Fibroblast of pulmonary artery (primary cell): ENCODE measurements around the gene CUL9.

Experiments used
- DNase-seq: peaks from one replicate; pipeline ENCODE4 v3.0.0-alpha.2; 2010; ENCODE audit warnings: low read depth
- H3K4me3 ChIP-seq: replicated peaks from 2 replicates; pipeline ENCODE4 v1.5.1; 2011; ENCODE audit warnings: low read depth, mild to moderate bottlenecking, control low read depth, low read length, moderate library complexity
- TF ChIP-seq, protein P1 (sequence below): IDR thresholded peaks from 2 replicates; pipeline ENCODE4 v1.5.1; 2011; ENCODE audit warnings: mild to moderate bottlenecking, control low read depth, low read length, inconsistent platforms; ENCODE audit errors: missing control alignments

CUL9 gene

DNA sequence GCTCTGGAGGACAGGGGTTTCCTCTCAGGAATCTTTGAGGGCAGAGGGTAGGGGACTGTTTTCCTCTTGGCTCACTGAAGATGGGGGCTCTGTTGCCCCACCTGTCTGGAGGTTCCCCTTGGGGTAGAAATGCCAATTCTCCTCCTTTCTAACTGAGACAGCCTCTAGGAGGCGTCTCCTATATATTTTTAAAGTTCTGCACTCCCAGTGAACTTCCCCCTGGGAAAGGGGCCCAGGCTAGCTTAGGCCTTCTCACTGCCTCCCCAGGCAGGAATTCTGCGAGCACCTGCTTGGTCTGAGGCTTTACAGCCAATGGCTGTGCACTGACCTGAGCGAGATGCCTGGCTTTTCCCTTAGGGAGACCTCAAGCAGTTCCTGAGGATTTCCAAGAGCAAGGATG is 35.7 kb upstream of the CUL9 start:
- TF ChIP-seq, protein P1, sequence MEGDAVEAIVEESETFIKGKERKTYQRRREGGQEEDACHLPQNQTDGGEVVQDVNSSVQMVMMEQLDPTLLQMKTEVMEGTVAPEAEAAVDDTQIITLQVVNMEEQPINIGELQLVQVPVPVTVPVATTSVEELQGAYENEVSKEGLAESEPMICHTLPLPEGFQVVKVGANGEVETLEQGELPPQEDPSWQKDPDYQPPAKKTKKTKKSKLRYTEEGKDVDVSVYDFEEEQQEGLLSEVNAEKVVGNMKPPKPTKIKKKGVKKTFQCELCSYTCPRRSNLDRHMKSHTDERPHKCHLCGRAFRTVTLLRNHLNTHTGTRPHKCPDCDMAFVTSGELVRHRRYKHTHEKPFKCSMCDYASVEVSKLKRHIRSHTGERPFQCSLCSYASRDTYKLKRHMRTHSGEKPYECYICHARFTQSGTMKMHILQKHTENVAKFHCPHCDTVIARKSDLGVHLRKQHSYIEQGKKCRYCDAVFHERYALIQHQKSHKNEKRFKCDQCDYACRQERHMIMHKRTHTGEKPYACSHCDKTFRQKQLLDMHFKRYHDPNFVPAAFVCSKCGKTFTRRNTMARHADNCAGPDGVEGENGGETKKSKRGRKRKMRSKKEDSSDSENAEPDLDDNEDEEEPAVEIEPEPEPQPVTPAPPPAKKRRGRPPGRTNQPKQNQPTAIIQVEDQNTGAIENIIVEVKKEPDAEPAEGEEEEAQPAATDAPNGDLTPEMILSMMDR = no peak
- DNase-seq = no peak

DNA sequence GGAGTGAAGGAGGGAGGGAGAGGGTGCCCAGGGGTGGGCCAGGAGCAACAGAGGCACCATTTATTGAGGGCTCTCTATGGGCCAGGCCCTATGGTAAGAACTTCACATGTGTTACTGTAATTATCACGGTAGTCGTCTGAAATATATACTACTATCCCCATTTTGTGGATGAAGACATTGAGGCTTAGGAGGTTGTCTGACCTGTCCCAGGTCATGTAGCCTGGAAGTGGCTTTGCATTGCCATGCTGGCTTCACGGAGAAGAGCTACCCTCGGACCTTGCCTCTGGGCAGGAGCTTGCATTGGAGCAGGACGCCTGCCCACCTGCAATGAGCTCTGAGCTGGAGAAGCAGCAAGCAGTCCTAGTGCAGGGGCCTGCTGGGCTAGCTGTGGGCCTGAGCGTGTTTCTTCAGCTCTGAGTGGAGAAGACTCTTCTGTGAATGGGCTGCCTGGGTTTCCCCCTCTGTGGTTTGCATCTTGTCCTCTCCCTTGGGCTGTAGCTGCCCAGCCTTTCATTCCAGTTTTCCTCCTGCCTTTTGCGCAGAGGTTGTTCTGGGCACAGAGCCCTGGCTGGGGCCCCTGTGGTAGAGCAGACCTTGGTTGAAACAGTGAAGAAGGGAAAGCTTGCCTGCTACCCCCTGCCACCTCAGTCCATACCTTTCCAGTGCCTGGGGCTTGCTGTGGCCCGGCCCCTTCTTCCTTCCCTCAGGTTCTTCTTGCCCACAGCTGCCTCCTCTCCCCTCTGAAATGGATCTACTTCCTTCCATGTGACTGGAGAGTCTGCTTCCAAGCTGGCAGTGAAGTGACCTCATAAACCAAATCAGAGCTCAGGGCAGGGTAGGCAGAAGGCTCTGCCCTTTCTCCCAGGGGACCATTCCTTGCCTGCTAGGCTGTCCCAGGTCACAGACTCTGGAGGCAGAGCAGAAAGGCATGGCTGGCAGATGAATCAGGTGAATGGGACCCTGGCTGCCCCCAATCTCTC is 35.0 kb upstream of the CUL9 start:
- no peak for DNase-seq
- H3K4me3 ChIP-seq = no peak overlapping the region
- TF ChIP-seq, protein P1 = no peak

More for the DNA sequence above, 35.7 kb upstream of the CUL9 start:
- no peak overlapping the region for H3K4me3 ChIP-seq

DNA sequence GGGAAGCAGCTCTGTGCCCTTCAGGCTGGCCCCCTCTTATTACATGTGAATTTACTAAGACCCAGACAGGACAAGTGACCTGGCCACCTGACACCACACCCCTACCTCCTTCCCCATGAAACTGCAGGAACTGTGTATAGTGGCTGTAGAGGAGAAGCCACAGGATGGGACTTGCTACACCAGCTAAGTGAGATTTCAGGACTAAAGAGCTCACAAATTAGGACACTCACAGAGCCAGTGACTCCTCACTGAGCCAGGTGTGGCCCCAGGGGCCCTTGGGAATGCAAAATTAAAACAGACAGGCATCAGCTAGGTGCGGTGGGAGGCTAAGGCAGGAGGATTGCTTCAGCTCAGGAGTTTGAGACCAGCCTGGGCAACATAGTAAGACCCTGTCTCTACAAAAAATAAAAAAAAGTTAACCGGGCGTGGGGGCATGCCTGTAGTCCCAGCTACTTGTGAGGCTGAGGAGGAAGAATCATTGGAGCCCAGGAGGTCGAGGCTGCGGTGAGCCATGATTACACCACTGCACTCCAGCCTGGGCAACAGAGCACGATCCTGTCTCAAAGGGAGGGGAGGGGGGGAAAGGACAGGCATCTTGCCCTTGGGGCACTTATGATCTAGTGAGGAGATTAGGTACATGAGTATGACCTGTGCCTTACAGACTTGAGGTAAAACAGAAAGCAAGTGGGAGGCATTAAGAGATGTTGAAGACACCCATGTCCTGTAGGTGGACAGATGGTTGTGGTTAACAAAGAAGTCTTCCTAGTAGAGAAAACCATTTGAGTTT is 34.1 kb upstream of the CUL9 start:
- TF ChIP-seq, protein P1 = no peak

DNA sequence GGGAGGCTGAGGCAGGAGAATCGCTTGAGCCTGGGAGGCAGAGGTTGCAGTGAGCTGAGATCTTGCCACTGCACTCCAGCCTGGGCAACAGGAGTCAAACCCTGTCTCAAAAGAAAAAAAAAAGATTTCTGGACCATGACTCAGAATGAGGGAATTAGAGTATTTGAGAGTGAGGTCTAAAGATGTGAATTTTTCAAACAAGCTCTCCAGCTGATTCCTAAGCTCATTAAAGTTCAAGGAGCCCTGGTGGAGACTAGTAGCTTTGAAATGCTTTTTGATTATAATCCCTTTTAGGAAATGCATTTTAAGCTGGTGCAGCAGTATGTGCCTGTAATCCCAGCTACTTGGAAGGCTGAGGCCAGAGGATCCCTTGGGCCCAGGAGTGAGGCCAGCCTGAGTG is 32.7 kb upstream of the CUL9 start:
- TF ChIP-seq, protein P1 = no peak
- H3K4me3 ChIP-seq = no peak overlapping the region
- DNase-seq = no peak

More for the DNA sequence above, 34.1 kb upstream of the CUL9 start:
- no peak for DNase-seq
- H3K4me3 ChIP-seq = no peak overlapping the region

DNA sequence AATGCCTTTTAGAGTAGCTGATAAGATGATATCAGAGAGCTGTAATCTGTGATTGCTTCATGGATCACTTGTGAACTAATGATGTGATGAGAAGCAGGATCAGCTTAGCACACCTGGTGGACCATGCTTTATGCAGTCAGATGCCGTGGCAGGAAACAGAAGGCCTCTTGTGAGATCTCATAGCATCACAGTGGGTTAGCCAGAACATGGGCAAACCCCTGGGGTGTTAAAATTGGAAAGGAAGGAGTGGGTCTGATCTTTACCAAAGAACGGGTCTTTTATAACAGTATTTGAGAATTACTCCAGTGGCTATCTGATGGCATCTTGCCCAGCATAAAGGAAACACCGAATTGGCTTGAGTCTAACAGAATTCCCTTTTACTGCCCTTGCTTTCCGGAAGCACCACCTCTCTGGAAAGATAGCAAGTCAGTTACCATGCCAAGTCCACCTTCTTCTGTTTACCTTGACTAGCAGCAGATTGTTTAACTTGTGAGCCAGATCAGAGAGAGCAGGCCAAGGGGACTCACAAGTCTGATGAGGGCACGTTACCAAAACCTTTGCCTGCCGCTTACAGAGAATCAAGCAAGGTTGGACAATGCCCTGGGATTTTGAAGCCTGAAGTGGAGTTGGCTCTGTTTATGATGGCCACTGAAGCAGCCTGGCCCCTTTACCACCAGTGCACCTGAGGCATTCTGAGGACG is 31.8 kb upstream of the CUL9 start:
- no peak for DNase-seq
- TF ChIP-seq, protein P1 = no peak
- H3K4me3 ChIP-seq = no peak overlapping the region

DNA sequence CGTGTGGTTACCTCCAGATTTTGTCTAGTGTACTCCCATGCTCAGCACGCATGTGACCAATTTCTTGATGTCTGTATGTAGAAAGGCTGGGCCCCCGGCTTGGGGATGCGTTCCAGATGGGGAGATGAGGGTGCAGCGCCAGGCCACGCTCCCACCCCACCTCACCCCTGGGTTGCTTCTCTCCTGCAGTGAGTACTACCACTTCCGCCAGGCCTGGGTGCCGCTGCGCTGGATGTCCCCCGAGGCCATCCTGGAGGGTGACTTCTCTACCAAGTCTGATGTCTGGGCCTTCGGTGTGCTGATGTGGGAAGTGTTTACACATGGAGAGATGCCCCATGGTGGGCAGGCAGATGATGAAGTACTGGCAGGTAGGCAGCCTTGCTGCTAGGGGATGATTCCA is 22.4 kb upstream of the CUL9 start:
- no peak overlapping the region for H3K4me3 ChIP-seq
- DNase-seq = no peak
- TF ChIP-seq, protein P1 = no peak
